ENCODE data around the gene PTTG2. TPM values are rescaled to one million over a fixed set of nuclear protein-coding genes. Genes with fewer than 3 reads are reported as not detected.

The PTTG2 gene
- total RNA-seq, 1 experiment from 2014 or later, result 0.35 TPM

DNA sequence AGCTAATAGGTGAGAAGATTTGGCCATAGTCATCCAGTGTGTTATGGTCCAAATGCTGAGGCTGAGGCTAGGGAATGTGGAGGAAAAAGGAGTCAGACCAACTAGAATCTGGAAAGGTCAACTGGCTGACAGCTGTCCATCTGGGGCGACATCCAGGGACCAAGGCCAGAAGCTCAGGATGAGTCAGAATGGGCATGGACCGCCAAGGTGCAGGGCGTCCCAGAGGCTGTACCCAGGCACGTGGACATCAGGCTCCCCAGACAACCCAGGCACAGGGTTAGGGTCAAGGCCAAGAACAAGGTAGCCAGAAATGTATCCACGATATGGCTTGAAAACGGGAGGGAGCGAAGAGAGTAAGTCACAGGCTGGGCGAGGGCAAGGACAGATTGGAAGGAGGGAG is 26.1 kb upstream of the PTTG2 start:
- POLR2A ChIA-PET, result no interaction called here
- Mint-ChIP-seq H3K36me3 (no peaks in the 10 kb centered on the region), H3K27me3 (ENCODE audit: low read depth) (no peaks in the 10 kb centered on the region), H3K9me3 (peaks cover 9% of the 10 kb centered on the region), H3K4me1 (peaks cover under 1% of the 10 kb centered on the region; the same call in 1 of the 2 replicates), H3K27ac (no peak overlapping the region), H3K4me3 (no peak overlapping the region)
- CTCF ChIA-PET, result no interaction called here
- ATAC-seq, result no peak
- TF ChIP-seq, protein P1, sequence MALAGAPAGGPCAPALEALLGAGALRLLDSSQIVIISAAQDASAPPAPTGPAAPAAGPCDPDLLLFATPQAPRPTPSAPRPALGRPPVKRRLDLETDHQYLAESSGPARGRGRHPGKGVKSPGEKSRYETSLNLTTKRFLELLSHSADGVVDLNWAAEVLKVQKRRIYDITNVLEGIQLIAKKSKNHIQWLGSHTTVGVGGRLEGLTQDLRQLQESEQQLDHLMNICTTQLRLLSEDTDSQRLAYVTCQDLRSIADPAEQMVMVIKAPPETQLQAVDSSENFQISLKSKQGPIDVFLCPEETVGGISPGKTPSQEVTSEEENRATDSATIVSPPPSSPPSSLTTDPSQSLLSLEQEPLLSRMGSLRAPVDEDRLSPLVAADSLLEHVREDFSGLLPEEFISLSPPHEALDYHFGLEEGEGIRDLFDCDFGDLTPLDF (CRISPR knock-in tag; IDR thresholded peaks at IDR 0.05), result no peak
- TF ChIP-seq MXD4 (CRISPR knock-in tag; IDR thresholded peaks at IDR 0.05; ENCODE audit: borderline replicate concordance) (no peak), PRRX2 (CRISPR knock-in tag; IDR thresholded peaks at IDR 0.05) (no peak), ZNF138 (CRISPR knock-in tag; conservative IDR thresholded peaks at IDR 0.05) (no peak), JAZF1 (CRISPR knock-in tag; IDR thresholded peaks at IDR 0.05) (no peak), ATF1 (CRISPR knock-in tag; IDR thresholded peaks at IDR 0.05) (no peak), RORB (CRISPR knock-in tag; IDR thresholded peaks at IDR 0.05) (no peak), TP53 (CRISPR knock-in tag; IDR thresholded peaks at IDR 0.05) (no peak), GABPB1 (CRISPR knock-in tag; IDR thresholded peaks at IDR 0.05) (no peak), ZNF317 (CRISPR knock-in tag; IDR thresholded peaks at IDR 0.05; ENCODE audit: borderline replicate concordance, low read depth) (no peak), CREM (CRISPR knock-in tag; IDR thresholded peaks at IDR 0.05) (no peak), GTF2I (CRISPR knock-in tag; conservative IDR thresholded peaks at IDR 0.05) (no peak), OVOL2 (CRISPR knock-in tag; IDR thresholded peaks at IDR 0.05; ENCODE audit: borderline replicate concordance) (no peak)
- TF ChIP-seq, protein P2, sequence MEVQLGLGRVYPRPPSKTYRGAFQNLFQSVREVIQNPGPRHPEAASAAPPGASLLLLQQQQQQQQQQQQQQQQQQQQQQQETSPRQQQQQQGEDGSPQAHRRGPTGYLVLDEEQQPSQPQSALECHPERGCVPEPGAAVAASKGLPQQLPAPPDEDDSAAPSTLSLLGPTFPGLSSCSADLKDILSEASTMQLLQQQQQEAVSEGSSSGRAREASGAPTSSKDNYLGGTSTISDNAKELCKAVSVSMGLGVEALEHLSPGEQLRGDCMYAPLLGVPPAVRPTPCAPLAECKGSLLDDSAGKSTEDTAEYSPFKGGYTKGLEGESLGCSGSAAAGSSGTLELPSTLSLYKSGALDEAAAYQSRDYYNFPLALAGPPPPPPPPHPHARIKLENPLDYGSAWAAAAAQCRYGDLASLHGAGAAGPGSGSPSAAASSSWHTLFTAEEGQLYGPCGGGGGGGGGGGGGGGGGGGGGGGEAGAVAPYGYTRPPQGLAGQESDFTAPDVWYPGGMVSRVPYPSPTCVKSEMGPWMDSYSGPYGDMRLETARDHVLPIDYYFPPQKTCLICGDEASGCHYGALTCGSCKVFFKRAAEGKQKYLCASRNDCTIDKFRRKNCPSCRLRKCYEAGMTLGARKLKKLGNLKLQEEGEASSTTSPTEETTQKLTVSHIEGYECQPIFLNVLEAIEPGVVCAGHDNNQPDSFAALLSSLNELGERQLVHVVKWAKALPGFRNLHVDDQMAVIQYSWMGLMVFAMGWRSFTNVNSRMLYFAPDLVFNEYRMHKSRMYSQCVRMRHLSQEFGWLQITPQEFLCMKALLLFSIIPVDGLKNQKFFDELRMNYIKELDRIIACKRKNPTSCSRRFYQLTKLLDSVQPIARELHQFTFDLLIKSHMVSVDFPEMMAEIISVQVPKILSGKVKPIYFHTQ (CRISPR knock-in tag; IDR thresholded peaks at IDR 0.05), result no peak
- TF ChIP-seq, protein P3, sequence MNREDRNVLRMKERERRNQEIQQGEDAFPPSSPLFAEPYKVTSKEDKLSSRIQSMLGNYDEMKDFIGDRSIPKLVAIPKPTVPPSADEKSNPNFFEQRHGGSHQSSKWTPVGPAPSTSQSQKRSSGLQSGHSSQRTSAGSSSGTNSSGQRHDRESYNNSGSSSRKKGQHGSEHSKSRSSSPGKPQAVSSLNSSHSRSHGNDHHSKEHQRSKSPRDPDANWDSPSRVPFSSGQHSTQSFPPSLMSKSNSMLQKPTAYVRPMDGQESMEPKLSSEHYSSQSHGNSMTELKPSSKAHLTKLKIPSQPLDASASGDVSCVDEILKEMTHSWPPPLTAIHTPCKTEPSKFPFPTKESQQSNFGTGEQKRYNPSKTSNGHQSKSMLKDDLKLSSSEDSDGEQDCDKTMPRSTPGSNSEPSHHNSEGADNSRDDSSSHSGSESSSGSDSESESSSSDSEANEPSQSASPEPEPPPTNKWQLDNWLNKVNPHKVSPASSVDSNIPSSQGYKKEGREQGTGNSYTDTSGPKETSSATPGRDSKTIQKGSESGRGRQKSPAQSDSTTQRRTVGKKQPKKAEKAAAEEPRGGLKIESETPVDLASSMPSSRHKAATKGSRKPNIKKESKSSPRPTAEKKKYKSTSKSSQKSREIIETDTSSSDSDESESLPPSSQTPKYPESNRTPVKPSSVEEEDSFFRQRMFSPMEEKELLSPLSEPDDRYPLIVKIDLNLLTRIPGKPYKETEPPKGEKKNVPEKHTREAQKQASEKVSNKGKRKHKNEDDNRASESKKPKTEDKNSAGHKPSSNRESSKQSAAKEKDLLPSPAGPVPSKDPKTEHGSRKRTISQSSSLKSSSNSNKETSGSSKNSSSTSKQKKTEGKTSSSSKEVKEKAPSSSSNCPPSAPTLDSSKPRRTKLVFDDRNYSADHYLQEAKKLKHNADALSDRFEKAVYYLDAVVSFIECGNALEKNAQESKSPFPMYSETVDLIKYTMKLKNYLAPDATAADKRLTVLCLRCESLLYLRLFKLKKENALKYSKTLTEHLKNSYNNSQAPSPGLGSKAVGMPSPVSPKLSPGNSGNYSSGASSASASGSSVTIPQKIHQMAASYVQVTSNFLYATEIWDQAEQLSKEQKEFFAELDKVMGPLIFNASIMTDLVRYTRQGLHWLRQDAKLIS (CRISPR knock-in tag; IDR thresholded peaks at IDR 0.05; ENCODE audit: borderline replicate concordance), result no peak
- TF ChIP-seq, protein P4, sequence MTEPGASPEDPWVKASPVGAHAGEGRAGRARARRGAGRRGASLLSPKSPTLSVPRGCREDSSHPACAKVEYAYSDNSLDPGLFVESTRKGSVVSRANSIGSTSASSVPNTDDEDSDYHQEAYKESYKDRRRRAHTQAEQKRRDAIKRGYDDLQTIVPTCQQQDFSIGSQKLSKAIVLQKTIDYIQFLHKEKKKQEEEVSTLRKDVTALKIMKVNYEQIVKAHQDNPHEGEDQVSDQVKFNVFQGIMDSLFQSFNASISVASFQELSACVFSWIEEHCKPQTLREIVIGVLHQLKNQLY (CRISPR knock-in tag; IDR thresholded peaks at IDR 0.05), result no peak
- DNase-seq (ENCODE audit: low spot score), result no peak

DNA sequence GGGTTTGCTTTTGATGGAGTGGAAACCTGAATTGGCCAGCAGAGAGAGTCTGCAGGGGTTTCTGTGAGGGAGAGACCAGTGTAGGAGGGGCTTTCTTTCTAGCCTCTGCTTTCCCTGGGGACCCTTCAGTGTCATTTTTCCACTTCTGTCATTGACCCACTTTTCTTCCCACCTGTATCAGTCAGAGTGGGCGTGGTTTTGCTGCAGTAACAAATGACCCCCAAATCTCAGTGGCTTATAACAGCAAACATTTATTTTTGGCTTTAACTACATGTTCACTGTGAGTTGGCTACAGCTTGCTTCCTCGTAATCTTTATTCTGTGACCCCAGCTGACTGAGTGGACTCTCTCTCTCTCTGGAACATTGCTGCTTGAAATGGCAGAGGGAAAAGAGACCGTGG is 25.6 kb upstream of the PTTG2 start:
- POLR2A ChIA-PET, result no interaction called here
- H3K4me3 Mint-ChIP-seq, result no peak overlapping the region
- DNase-seq (ENCODE audit: low spot score), result no peak
- H3K4me1 Mint-ChIP-seq, result no peaks in the 10 kb centered on the region
- peaks cover 11% of the 10 kb centered on the region for H3K9me3 Mint-ChIP-seq
- H3K36me3 Mint-ChIP-seq, result no peaks in the 10 kb centered on the region
- no peak for TF ChIP-seq RELA (CRISPR knock-in tag; IDR thresholded peaks at IDR 0.05; ENCODE audit: borderline replicate concordance)
- TF ChIP-seq, protein P5, sequence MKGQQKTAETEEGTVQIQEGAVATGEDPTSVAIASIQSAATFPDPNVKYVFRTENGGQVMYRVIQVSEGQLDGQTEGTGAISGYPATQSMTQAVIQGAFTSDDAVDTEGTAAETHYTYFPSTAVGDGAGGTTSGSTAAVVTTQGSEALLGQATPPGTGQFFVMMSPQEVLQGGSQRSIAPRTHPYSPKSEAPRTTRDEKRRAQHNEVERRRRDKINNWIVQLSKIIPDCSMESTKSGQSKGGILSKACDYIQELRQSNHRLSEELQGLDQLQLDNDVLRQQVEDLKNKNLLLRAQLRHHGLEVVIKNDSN (CRISPR knock-in tag; IDR thresholded peaks at IDR 0.05), result no peak
- no peak for TF ChIP-seq ESRRA (CRISPR knock-in tag; IDR thresholded peaks at IDR 0.05; ENCODE audit: borderline replicate concordance)
- no peak for TF ChIP-seq TEAD4 (CRISPR knock-in tag; IDR thresholded peaks at IDR 0.05)
- TF ChIP-seq TP53 (CRISPR knock-in tag; IDR thresholded peaks at IDR 0.05), result no peak
- no peak for TF ChIP-seq SP1 (CRISPR knock-in tag; conservative IDR thresholded peaks at IDR 0.05)
- TF ChIP-seq, protein P6, sequence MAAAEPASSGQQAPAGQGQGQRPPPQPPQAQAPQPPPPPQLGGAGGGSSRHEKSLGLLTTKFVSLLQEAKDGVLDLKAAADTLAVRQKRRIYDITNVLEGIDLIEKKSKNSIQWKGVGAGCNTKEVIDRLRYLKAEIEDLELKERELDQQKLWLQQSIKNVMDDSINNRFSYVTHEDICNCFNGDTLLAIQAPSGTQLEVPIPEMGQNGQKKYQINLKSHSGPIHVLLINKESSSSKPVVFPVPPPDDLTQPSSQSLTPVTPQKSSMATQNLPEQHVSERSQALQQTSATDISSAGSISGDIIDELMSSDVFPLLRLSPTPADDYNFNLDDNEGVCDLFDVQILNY (CRISPR knock-in tag; IDR thresholded peaks at IDR 0.05), result no peak
- TF ChIP-seq MYBL2 (CRISPR knock-in tag; IDR thresholded peaks at IDR 0.05), result no peak
- no peak for TF ChIP-seq CREB1 (CRISPR knock-in tag; IDR thresholded peaks at IDR 0.05)
- CTCF ChIA-PET, result no interaction called here
- ATAC-seq, result no peak
- no peak overlapping the region for H3K27ac Mint-ChIP-seq
- no peaks in the 10 kb centered on the region for H3K27me3 Mint-ChIP-seq (ENCODE audit: low read depth)
